Thyroid gland (tissue), 4 donors: Measurements from ENCODE around the gene CENPVL2. TPM values are rescaled to one million over a fixed set of nuclear protein-coding genes. Genes with fewer than 3 reads are reported as not detected.
"Not testable (repeated sequence)": the region's sequence is repeated elsewhere in the genome, so short reads cannot be mapped to it uniquely, and the experiment has no call there.

ENCODE experiments used
- DNase-seq, 2 donors: peaks; one replicate each; pipeline ENCODE4 v3.0.0-alpha.2; 2019
- H3K27ac ChIP-seq, 3 donors: fragments of 200-600 bp; sonication (generic); 1 replicate in 2 of 3; 2 replicates in 1 of 3; pipeline ENCODE4 v1.5.1; 2016 to 2019; ENCODE audit warnings: mild to moderate bottlenecking in 1 of 3, moderate library complexity in 1 of 3
- H3K27me3 ChIP-seq: fragments of 200-600 bp; sonication (generic); one replicate; pipeline ENCODE4 v1.5.1; 2019
- H3K36me3 ChIP-seq, 2 donors: fragments of 200-600 bp; sonication (generic); one replicate each; pipeline ENCODE4 v1.5.1; 2016 to 2019
- H3K4me1 ChIP-seq, 2 donors: fragments of 200-600 bp; sonication (generic); one replicate each; pipeline ENCODE4 v1.5.1; 2017 to 2019
- H3K4me3 ChIP-seq, 3 donors: fragments of 200-600 bp; sonication (generic); replicated peaks in 1 of 3; 1 replicate in 2 of 3; 2 replicates in 1 of 3; pipeline ENCODE4 v1.5.1; 2016; ENCODE audit warnings: mild to moderate bottlenecking in 1 of 3
- H3K9me3 ChIP-seq: fragments of 200-600 bp; sonication (generic); one replicate; pipeline ENCODE4 v1.5.1; 2017
- POLR2A ChIP-seq, 2 donors: fragments of 450-650 bp; IDR thresholded peaks; one replicate each; pipeline ENCODE4 v1.6.1; 2017; ENCODE audit warnings: antibody characterized with exemption in 2 of 2, mild to moderate bottlenecking in 2 of 2, moderate library complexity in 1 of 2
- WGBS, 2 donors: methylation state at CpG; one replicate each; pipeline ENCODE4 v1.1.5; 2017; 5-methylcytosine and 5-hydroxymethylcytosine counted together
- intact Hi-C: fragments of 100-400 bp; cut with DNase I; formaldehyde crosslinking; loops from one replicate; pipeline ENCODE4 v1.15.1; 2023
- total RNA-seq, 4 donors: library from RNA; depleted of rRNA; stranded (reverse); fragments of >200 nt; gene quantifications; one replicate each; pipeline ENCODE4 v1.2.3, GENCODE V29; 2016
- TF ChIP-seq, protein P1 (sequence below), 6 experiments: fragments of 200-600 bp in 3 of 6; fragments of 450-650 bp in 3 of 6; sonication (generic) in 3 of 6; IDR thresholded peaks; one replicate each; pipeline ENCODE4 v1.5.1; 2016 to 2019; ENCODE audit warnings: antibody characterized with exemption in 6 of 6, mild to moderate bottlenecking in 2 of 6, inconsistent platforms in 1 of 6, moderate library complexity in 1 of 6

Gene CENPVL2
- total RNA-seq, 4 donors from 2014 or later, result not detected

DNA sequence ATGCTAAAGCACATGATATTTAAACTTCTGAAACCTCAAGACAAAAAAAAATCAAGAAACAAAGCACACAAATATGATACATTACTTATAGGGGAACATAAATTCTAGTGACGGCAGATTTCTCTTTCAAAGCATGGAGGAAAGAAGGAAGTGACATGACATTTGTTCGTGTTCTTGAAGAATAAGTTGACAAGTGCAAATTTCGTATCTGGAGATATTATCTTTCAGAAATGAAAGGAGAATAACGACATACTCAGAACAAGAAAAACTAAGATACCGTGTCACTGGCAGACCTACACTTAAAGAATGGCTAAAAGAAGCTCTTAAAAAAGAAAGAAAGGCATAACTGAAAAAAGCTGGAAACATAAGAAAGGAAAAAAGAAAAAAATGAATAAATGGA lies 16.6 kb downstream of the CENPVL2 start:
- intact Hi-C loops, result no loop called here
- no peak overlapping the region for H3K4me3 ChIP-seq
- TF ChIP-seq, protein P1, sequence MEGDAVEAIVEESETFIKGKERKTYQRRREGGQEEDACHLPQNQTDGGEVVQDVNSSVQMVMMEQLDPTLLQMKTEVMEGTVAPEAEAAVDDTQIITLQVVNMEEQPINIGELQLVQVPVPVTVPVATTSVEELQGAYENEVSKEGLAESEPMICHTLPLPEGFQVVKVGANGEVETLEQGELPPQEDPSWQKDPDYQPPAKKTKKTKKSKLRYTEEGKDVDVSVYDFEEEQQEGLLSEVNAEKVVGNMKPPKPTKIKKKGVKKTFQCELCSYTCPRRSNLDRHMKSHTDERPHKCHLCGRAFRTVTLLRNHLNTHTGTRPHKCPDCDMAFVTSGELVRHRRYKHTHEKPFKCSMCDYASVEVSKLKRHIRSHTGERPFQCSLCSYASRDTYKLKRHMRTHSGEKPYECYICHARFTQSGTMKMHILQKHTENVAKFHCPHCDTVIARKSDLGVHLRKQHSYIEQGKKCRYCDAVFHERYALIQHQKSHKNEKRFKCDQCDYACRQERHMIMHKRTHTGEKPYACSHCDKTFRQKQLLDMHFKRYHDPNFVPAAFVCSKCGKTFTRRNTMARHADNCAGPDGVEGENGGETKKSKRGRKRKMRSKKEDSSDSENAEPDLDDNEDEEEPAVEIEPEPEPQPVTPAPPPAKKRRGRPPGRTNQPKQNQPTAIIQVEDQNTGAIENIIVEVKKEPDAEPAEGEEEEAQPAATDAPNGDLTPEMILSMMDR (IDR thresholded peaks at IDR 0.05), result no peak
- TF ChIP-seq POLR2A (IDR thresholded peaks at IDR 0.05), result no peak
- H3K36me3 ChIP-seq, result no peaks in the 10 kb centered on the region
- no peak for DNase-seq
- H3K27ac ChIP-seq, result no peak overlapping the region
- H3K4me1 ChIP-seq, result no peaks in the 10 kb centered on the region
- no peaks in the 10 kb centered on the region for H3K27me3 ChIP-seq
- 40 to 56% methylated on average over 5 of the region's 5 CpGs for WGBS, 2 donors
- H3K9me3 ChIP-seq, result no peaks in the 10 kb centered on the region

- H3K4me3 ChIP-seq, result no peak overlapping the region
- no peak for DNase-seq
- H3K27ac ChIP-seq, result no peak overlapping the region
- H3K36me3 ChIP-seq, result no peaks in the 10 kb centered on the region
- intact Hi-C loops, result no loop called here
- no peak for TF ChIP-seq POLR2A (IDR thresholded peaks at IDR 0.05)
- TF ChIP-seq, protein P1 (IDR thresholded peaks at IDR 0.05), result no peak
- no peaks in the 10 kb centered on the region for H3K9me3 ChIP-seq
- no peaks in the 10 kb centered on the region for H3K4me1 ChIP-seq
- 74 to 88% methylated on average over 2 of the region's 2 CpGs for WGBS, 2 donors
- peaks cover 2% of the 10 kb centered on the region for H3K27me3 ChIP-seq
Measured at GRCh38 chrX:51643377-51643776, 39.3 kb downstream of the CENPVL2 start.

GRCh38 chrX:51641421-51642021 lies 41.1 kb downstream of the CENPVL2 start:
- intact Hi-C loops, result no loop called here
- no peak overlapping the region for H3K27ac ChIP-seq
- H3K36me3 ChIP-seq, result no peaks in the 10 kb centered on the region
- H3K4me3 ChIP-seq, result no peak overlapping the region
- no peaks in the 10 kb centered on the region for H3K4me1 ChIP-seq
- no peaks in the 10 kb centered on the region for H3K9me3 ChIP-seq
- TF ChIP-seq POLR2A (IDR thresholded peaks at IDR 0.05), result no peak
- TF ChIP-seq, protein P1 (IDR thresholded peaks at IDR 0.05), result peak in 1 of 6 experiments; percentile 11
- no peak for DNase-seq
- 28 to 33% methylated on average over 19 of the region's 19 CpGs for WGBS, 2 donors
- peaks cover 2% of the 10 kb centered on the region for H3K27me3 ChIP-seq

GRCh38 chrX:51636511-51636910 lies 46.1 kb downstream of the CENPVL2 start:
- H3K4me1 ChIP-seq, H3K27ac ChIP-seq, DNase-seq, H3K36me3 ChIP-seq, intact Hi-C loops, H3K4me3 ChIP-seq, H3K9me3 ChIP-seq, H3K27me3 ChIP-seq: not testable (repeated sequence)
- 87 to 96% methylated on average over 6 to 7 of the region's 7 CpGs for WGBS, 2 donors

Other genes starting within 250 kb of the CENPVL2 start
- gene NUDT11, start 186.2 kb downstream of the CENPVL2 start, total RNA-seq, result 1 to 10 TPM in 3 of 4 donors, under 1 TPM in 1; 0.29 to 1.7 (median 1.4) TPM
- not detected for gene CENPVL3, start 63.9 kb downstream of the CENPVL2 start, total RNA-seq
- gene CENPVL1, start 27.7 kb upstream of the CENPVL2 start, total RNA-seq, result not detected
- gene GSPT2, start 60.6 kb upstream of the CENPVL2 start, total RNA-seq, result 1 to 10 TPM; 4.8 to 7.9 (median 7.6) TPM
- 100 to 1,000 TPM in 3 of 4 donors, 10 to 100 TPM in 1; 83.7 to 277 (median 201) TPM for gene MAGED1, start 210.8 kb upstream of the CENPVL2 start, total RNA-seq